GM12864 (cell line): Measurements from ENCODE around the gene TESK2.

Experiments
- DNase-seq: peaks from one replicate; pipeline ENCODE4 v3.0.0-alpha.2; 2011; ENCODE audit warnings: low read depth
- H3K4me3 ChIP-seq: 2 replicates; pipeline ENCODE4 v1.5.1; 2011; ENCODE audit warnings: mild to moderate bottlenecking, low read depth, low read length, control low read depth
- TF ChIP-seq, protein P1 (sequence below): IDR thresholded peaks from 2 replicates; pipeline ENCODE4 v1.5.1; 2011; ENCODE audit warnings: low read depth, mild to moderate bottlenecking, moderate library complexity, low read length, control low read depth, inconsistent platforms; ENCODE audit errors: missing control alignments

Gene TESK2

DNA sequence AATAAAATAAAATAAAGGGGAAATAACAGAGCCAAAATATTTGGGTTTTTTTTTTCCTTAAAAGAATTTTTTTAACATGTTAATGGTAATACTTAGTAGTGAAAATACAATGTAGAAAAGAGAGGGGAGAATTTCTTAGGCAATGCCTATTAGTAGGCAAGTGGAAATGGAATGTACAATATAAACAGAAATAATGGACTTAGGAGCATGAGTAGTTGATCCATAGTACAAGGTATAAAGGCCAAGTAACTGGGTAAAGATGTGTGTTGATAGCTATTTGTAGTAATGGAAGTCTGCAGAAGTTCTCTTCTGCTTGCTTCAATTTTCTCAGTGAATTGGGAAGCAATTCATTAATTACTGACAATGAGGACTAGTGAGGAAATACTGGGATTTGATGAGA, 34.4 kb downstream of the TESK2 start:
- DNase-seq: no peak
- H3K4me3 ChIP-seq: no peak overlapping the region
- TF ChIP-seq, protein P1, sequence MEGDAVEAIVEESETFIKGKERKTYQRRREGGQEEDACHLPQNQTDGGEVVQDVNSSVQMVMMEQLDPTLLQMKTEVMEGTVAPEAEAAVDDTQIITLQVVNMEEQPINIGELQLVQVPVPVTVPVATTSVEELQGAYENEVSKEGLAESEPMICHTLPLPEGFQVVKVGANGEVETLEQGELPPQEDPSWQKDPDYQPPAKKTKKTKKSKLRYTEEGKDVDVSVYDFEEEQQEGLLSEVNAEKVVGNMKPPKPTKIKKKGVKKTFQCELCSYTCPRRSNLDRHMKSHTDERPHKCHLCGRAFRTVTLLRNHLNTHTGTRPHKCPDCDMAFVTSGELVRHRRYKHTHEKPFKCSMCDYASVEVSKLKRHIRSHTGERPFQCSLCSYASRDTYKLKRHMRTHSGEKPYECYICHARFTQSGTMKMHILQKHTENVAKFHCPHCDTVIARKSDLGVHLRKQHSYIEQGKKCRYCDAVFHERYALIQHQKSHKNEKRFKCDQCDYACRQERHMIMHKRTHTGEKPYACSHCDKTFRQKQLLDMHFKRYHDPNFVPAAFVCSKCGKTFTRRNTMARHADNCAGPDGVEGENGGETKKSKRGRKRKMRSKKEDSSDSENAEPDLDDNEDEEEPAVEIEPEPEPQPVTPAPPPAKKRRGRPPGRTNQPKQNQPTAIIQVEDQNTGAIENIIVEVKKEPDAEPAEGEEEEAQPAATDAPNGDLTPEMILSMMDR: no peak

DNA sequence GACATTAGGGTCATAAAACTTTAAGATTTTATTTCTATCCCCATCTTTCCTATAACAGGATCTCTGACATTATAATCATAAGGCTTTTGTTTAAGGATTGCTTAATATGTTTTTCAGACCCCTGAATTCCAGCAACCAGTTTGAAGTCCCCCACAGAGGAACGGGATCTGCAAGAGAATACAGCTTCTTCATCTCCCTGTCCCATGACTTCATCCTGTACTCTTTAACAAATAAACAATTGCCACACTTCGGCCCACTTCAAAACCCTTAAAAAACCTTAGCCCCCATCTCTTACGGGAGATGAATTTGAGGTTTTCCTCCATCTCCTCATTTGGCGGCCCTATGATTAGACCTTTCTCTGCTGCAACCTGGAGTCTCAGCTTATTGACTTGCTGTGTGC, 35.8 kb downstream of the TESK2 start:
- TF ChIP-seq, protein P1: no peak
- DNase-seq: no peak
- H3K4me3 ChIP-seq: no peak overlapping the region

DNA sequence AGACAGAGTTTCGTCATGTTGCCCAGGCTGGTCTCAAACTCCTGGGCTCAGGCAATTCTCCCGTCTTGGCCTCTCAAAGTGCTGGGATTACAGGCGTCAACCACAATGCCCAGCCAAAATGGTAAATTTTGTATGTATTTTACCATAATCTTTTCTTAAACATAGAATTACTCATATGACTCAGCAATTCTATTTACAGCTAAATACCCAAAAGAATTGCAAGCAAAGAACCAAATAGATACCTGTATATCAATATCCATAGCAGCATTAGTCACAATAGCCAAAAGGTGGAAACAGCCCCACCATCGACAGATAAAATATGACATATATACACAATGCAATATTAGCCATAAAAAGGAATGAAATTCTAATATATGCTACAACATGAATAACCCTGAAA, 36.5 kb downstream of the TESK2 start:
- TF ChIP-seq, protein P1: no peak
- H3K4me3 ChIP-seq: no peak overlapping the region
- no peak for DNase-seq

DNA sequence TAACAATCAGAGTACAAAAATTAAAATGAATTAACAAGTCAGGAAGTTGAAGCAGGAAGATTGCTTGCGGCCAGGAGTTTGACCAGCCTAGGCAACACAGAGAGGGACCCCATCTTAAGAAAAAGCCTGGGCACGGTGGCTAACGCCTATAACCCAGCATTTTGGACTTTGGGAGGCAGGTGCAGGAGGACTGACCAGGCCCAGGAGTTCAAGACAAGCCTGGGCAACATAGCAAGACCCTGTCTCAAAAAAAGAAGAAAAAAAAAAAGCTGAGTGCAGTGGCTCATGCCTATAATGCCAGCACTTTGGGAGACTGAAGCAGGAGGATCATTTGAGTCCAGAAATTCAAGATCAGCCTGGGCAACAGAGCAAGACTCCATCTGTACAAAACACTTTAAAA, 38.5 kb downstream of the TESK2 start:
- no peak for DNase-seq
- TF ChIP-seq, protein P1: no peak
- H3K4me3 ChIP-seq: no peak overlapping the region

DNA sequence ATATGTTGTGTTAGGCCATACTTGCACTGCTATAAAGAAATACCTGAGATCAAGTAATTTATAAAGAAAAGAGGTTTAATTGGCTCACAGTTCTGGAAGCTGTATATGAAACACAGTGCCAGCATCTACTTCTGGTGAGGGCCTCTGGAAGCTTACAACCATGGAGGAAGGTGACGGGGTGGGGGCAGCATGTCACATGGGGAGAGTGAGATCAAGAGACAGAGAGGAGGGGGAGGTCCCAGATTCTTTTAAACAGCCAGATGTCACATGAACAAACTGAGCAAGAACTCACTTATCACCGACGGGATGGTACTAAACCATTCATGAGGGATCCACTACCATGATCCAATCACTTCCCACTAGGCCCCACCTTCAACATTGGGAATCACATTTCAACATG, 42.6 kb downstream of the TESK2 start:
- no peak for DNase-seq
- TF ChIP-seq, protein P1: no peak
- H3K4me3 ChIP-seq: no peak overlapping the region

DNA sequence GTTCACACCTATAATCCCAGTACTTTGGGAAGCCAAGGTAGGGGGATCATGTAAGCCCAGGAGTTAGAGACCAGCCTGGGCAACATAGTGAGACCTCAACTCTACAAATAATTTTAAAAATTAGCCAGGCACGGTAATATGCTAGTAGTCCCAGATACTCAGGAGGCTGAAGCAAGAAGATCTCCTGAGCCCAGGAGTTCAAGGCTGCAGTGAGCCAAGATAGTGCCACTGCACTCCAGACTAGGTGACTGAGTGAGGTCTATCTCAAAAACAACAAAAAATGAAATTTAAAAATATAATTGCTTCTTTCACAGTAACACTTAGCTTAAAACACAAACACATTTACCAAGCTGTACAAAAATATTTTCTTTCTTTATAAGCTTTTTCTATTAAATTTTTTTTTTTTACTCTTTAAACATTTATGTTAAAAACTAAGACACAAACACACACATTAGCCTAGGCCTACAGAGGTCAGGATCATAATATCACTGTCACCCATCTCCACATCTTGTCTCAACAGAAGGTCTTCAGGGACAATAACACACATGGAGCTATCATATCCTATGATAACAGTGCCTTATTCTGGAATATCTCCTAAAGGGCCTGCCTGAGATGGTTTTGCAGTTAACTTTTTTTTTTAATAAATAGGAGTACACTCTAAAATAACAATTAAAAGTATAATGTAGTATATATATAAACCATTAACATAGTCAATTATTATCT, 43.9 kb downstream of the TESK2 start:
- TF ChIP-seq, protein P1: no peak
- H3K4me3 ChIP-seq: no peak overlapping the region
- DNase-seq: no peak

DNA sequence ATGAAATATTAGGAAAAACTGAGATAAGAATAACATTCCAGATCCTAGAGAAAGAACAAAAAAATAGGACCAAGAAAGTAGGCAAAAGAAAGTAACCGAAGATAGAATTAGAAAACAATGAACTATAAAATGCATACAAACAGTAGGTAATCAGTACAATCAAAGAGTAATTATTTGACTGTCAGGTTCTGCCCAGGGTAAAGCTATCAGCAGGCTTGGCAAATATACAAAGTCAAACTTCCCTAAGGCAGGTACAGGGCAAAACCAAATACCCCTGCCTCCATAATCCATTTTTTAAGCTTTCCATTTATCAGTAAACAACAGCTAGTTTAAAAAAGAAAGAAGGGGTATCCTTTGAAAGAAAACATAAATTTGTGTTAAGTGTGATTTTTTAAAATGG, 44.4 kb downstream of the TESK2 start:
- TF ChIP-seq, protein P1: no peak
- H3K4me3 ChIP-seq: no peak overlapping the region
- no peak for DNase-seq
